Astrocyte of the cerebellum (primary cell): ENCODE data around the gene LMCD1.

Experiments used
- DNase-seq: peaks from one replicate; pipeline ENCODE4 v3.0.0-alpha.2; 2011; ENCODE audit warnings: low read depth
- H3K4me3 ChIP-seq: 2 replicates; pipeline ENCODE4 v1.5.1; 2011; ENCODE audit warnings: mild to moderate bottlenecking, low read depth, low read length, moderate library complexity
- in situ Hi-C: cut with HindIII; loops from 2 replicates; pipeline ENCODE4 v1.10.0; 2017; ENCODE audit warnings: low sequenced_read_pairs
- TF ChIP-seq, protein P1 (sequence below): IDR thresholded peaks from 2 replicates; pipeline ENCODE4 v1.5.1; 2012; ENCODE audit warnings: low read length, low read depth, moderate library complexity, mild to moderate bottlenecking; ENCODE audit errors: missing control alignments

LMCD1 gene

DNA sequence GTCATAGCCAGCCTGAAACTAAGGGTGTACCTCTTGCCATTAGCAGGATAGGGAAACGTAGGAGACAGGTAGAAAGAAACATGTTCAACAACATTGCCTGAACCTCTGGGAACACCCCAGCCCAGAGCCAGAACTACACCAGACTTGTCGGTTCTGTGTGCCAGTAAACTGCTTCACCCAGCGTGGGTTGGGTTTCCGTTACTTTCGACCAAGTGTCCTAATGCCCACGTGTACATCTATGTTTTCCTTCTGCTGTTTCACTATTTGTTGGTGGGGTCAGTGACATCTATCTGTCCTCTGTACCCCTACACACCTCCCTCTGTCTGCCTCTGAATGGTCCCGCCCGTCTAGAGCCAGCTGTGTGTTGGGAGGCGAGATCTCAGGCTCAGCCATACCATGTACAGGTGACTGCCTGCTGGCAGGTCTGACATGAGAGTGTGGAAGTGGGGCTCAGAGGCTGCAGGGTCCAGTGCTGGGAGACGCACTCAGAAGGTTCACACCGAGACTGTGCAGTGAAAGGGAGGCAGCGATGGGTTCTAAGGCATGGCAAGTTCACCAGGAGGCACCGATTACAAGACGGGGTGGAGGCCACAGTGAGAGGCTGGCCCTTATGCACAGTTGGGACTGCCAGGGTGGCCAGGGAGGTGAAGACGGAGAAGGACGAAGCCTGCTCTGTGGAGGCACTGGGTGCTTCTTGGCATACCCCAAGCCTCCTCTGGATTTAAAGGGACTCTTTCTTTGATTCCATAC lies 106.6 kb downstream of the LMCD1 start:
- TF ChIP-seq, protein P1, sequence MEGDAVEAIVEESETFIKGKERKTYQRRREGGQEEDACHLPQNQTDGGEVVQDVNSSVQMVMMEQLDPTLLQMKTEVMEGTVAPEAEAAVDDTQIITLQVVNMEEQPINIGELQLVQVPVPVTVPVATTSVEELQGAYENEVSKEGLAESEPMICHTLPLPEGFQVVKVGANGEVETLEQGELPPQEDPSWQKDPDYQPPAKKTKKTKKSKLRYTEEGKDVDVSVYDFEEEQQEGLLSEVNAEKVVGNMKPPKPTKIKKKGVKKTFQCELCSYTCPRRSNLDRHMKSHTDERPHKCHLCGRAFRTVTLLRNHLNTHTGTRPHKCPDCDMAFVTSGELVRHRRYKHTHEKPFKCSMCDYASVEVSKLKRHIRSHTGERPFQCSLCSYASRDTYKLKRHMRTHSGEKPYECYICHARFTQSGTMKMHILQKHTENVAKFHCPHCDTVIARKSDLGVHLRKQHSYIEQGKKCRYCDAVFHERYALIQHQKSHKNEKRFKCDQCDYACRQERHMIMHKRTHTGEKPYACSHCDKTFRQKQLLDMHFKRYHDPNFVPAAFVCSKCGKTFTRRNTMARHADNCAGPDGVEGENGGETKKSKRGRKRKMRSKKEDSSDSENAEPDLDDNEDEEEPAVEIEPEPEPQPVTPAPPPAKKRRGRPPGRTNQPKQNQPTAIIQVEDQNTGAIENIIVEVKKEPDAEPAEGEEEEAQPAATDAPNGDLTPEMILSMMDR: no peak
- in situ Hi-C loops: no loop called here
- no peak overlapping the region for H3K4me3 ChIP-seq
- no peak for DNase-seq

DNA sequence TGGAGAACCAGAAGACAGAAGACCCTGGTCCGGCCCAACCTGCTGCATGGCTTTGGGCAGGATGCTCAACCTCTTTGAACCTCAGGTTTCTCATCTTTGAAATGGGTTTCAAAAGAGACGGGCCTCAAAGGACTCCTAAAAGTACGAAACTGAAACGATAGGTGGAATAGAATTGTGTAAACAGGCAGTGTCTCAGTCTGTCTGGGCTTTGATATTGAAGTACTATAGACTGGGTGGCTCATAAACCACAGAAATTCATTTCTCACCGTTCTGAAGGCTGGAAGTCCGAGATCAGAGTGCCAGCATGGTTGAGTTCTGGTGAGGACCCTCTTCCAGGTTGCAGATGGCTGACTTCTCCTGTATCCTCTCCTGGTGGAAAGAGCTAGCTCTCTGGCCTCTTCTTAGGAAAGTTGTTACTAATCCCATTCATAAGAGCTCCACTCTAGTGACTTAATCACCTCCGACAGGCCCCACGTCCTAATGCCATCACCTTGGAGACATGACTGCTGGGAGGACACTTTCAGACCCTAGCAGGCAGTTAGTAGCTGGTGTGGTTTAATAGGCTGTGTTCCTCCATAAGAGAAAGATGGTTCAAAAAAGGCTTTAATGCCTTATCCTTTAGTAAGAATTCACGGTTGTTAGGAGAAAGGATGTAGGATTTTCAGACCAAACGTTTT lies 107.3 kb downstream of the LMCD1 start:
- no peak for DNase-seq
- TF ChIP-seq, protein P1: no peak
- in situ Hi-C loops: no loop called here
- H3K4me3 ChIP-seq: no peak overlapping the region

DNA sequence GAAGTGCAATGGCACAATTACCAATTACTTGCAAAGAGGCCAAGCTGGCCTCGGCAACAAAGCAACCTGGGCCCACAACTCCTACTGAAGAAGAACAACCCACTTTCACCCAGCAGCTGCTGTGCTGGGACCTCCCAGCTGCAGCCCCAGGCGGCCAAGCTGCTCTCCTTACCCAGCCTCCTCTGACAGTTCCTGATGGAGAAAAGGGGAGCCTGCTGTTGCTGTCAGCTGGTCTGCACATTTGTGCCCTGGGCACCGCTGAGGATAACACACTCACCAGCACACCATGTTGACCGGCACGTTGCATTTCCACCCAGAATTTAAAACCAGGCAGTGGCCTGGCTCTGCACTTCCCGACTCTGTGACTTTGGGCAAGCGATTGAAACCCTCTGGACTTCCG lies 109.3 kb downstream of the LMCD1 start:
- TF ChIP-seq, protein P1: no peak
- no peak overlapping the region for H3K4me3 ChIP-seq
- in situ Hi-C loops: no loop called here
- DNase-seq: no peak

DNA sequence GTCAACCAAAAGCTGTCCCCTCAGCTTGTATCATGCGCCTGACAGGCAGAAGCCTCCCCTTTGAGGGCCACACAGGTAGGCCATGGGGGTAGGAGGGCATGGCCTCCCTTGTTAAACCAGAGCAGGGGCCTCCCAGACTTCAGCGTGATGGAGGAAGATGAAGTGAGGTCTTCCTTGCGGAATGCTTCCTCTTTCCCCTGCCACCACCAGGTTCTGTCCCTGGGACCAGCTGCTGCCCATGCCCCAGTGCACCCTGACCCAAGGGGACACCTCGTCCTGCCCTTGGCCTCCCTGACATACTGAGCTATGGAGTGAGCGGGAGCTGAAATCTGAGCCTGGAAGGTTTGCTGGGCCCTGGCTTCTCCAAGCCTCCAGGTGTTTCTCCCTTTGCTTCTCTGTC lies 116.3 kb downstream of the LMCD1 start:
- in situ Hi-C loops: no loop called here
- no peak overlapping the region for H3K4me3 ChIP-seq
- no peak for DNase-seq
- TF ChIP-seq, protein P1: no peak

DNA sequence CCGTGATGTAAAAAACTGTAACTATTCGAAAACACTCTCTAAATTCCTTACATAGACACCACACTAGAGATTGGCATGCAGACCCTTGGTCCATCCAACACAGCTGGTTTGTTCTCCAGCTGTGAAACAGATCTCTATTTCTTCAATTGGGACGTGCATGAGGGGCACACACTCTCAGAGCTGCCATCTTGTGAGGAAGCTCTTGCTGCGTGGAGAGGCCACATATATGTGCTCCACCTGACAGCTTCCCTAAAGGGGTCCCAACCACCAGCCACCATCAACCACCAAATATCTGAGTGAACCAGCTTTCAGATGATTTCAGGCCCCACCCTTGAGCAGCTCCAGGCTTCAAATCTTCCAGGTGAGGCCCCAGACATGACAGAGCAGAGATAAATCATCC lies 117.3 kb downstream of the LMCD1 start:
- no peak for DNase-seq

DNA sequence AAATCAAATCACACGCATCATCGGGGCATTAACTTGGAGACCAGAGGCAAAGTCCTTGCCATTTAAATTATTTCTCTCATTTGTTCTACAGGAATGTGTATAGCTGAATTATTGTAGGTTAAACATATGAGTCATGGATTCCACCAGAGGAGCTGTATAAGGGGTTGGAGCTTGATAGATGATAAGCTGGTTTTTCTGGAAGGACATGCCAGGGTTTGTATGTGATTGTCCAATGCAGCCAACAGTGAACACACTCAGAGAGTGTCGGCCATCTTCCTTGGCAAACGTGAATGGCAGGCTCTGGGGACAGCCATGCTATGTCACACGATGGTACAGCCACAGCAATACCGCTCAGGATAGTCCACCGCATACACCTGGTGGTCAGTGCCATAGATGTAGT lies 117.9 kb downstream of the LMCD1 start:
- DNase-seq: peak; percentile 32
- no peak overlapping the region for H3K4me3 ChIP-seq
- in situ Hi-C loops: no loop called here
- TF ChIP-seq, protein P1: no peak

More for the DNA sequence above, 117.3 kb downstream of the LMCD1 start:
- in situ Hi-C loops: no loop called here
- no peak overlapping the region for H3K4me3 ChIP-seq
- TF ChIP-seq, protein P1: no peak
